Kidney (tissue), 14 donors: ENCODE results near the gene UBAP1L. TPM values are rescaled to one million over a fixed set of nuclear protein-coding genes. Genes with fewer than 3 reads are reported as not detected.

Source experiments
- DNase-seq, 5 donors: peaks; one replicate each; pipeline ENCODE4 v3.0.0-alpha.2; 2013 to 2020
- FAIRE-seq: peaks from 2 replicates; lab custom pipeline; 2012; peaks lifted over from hg19 to GRCh38; lab: Jason Lieb, UNC
- H3K27ac ChIP-seq, 2 donors: one replicate each; pipeline ENCODE4 v1.7.0; 2013; ENCODE audit warnings: low read depth in 2 of 2, low read length in 2 of 2, inconsistent platforms in 1 of 2
- H3K27me3 ChIP-seq: one replicate; pipeline ENCODE4 v1.7.1; 2013; ENCODE audit warnings: low read length, inconsistent platforms; ENCODE audit not compliant: control insufficient read depth, insufficient read depth
- H3K36me3 ChIP-seq, 3 donors: one replicate each; pipeline versions ENCODE4 v1.7.0 to v1.7.1; 2013; ENCODE audit warnings: low read length in 3 of 3, control low read depth in 1 of 3, inconsistent platforms in 1 of 3; ENCODE audit not compliant: insufficient read depth in 3 of 3, control insufficient read depth in 2 of 3
- H3K4me1 ChIP-seq, 3 donors: one replicate each; pipeline versions ENCODE4 v1.7.0 to v1.7.1; 2013; ENCODE audit warnings: low read length in 3 of 3, inconsistent platforms in 1 of 3, low read depth in 1 of 3; ENCODE audit not compliant: control insufficient read depth in 2 of 3, insufficient read depth in 2 of 3
- H3K4me3 ChIP-seq, 3 donors: one replicate each; pipeline versions ENCODE4 v1.7.0 to v1.8.1; 2013; ENCODE audit warnings: low read length in 3 of 3, control low read depth in 1 of 3, inconsistent platforms in 1 of 3
- H3K9ac ChIP-seq, 3 donors: one replicate each; pipeline versions ENCODE4 v1.7.0 to v1.7.1; 2013; ENCODE audit warnings: low read length in 3 of 3, control low read depth in 1 of 3, inconsistent platforms in 1 of 3
- H3K9me3 ChIP-seq, 3 donors: one replicate each; pipeline versions ENCODE4 v1.7.0 to v1.7.1; 2013; ENCODE audit warnings: low read length in 3 of 3, control low read depth in 1 of 3, inconsistent platforms in 1 of 3; ENCODE audit not compliant: control insufficient read depth in 2 of 3, insufficient read depth in 1 of 3
- intact Hi-C: fragments of 100-400 bp; cut with DNase I; formaldehyde crosslinking; loops from one replicate; pipeline ENCODE4 v1.11.1; 2022
- polyA plus RNA-seq: library from polyadenylated mRNA; stranded (reverse); fragments of 350-450 nt; fragmentation: Illumina TruSeq; extraction: RNeasy Lipid Tissue Mini Kit (QIAGEN cat#74804); gene quantifications from one replicate; pipeline ENCODE4 v1.2.3, GENCODE V29; 2014; ENCODE audit warnings: low read depth, low replicate concordance; ENCODE audit not compliant: insufficient read depth
- total RNA-seq: library from RNA; stranded (reverse); fragmentation: NEBNext Ultra II Directional; extraction: Animal tissue kit (Norgen Biotek cat#: 25700); gene quantifications from one replicate; pipeline ENCODE4 v1.2.1, GENCODE V29; 2021
- TF ChIP-seq, protein P1 (sequence below): IDR thresholded peaks from 3 replicates; pipeline ENCODE4 v1.5.1; 2012; ENCODE audit warnings: mild to moderate bottlenecking, moderate library complexity, borderline replicate concordance; ENCODE audit not compliant: insufficient read depth; ENCODE audit errors: extremely low read depth
- donor health status: control.
- donor health status: control.
- donor health status: control.
- donor health status: control.
- donor health status: control.
- donor health status: DM: yes; HTN: yes; CAD: no.
- donor health status: Normal renal cell carcinoma (clear cell type).

UBAP1L gene
- total and polyA plus RNA-seq, 2 donors from 2014 or later: 2.1 to 5.4 TPM

DNA sequence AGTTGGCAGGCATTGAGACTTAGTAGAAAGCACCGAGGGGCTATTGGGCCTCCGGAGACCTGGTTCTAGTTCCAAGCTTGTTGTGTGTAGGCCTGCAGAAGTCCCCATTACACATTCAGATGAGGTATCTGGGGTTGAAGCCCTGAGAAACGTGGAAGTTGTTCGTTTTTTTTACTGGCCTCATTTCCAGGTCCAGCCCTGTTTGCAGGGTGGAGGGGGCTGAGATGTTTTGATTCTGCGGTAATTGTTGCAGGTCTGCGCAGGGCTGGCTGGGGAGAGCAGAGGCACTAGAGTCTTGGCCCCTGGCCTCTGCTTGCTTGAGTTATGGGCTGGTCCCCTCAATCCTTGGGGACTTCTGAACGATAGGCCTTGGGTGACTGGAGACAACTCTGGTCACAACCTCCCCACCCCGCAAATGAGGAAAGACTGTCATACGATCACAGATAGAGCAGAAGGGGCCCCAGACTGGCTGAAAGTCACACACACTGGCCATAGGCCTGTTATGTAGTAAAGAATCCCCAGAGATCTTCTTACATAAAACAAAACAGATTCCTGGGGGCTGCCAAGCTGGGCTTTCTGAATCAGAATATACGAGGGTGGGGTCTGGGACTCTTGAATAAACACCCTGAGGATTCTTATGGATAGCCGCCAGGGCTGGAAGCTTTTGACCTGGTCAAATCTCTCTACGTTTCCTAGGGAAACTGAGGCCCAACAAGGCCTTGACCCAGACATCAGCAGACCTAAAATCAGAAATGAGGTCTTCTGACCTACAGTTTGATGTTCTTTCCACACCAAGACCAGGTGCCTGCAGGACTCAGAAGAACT, 22.8 kb downstream of the UBAP1L start:
- H3K4me3 ChIP-seq: no peak overlapping the region
- no peak overlapping the region for H3K27ac ChIP-seq
- DNase-seq (peak in 1 of 5 donors; percentile 31), FAIRE-seq (no peak)
- intact Hi-C loops: no loop called here
- no peaks in the 10 kb centered on the region for H3K36me3 ChIP-seq
- H3K27me3 ChIP-seq: no peaks in the 10 kb centered on the region
- H3K9me3 ChIP-seq: no peaks in the 10 kb centered on the region
- H3K4me1 ChIP-seq: peaks cover 0 to 28% (median 18%) of the 10 kb centered on the region in 3 donors
- TF ChIP-seq, protein P1, sequence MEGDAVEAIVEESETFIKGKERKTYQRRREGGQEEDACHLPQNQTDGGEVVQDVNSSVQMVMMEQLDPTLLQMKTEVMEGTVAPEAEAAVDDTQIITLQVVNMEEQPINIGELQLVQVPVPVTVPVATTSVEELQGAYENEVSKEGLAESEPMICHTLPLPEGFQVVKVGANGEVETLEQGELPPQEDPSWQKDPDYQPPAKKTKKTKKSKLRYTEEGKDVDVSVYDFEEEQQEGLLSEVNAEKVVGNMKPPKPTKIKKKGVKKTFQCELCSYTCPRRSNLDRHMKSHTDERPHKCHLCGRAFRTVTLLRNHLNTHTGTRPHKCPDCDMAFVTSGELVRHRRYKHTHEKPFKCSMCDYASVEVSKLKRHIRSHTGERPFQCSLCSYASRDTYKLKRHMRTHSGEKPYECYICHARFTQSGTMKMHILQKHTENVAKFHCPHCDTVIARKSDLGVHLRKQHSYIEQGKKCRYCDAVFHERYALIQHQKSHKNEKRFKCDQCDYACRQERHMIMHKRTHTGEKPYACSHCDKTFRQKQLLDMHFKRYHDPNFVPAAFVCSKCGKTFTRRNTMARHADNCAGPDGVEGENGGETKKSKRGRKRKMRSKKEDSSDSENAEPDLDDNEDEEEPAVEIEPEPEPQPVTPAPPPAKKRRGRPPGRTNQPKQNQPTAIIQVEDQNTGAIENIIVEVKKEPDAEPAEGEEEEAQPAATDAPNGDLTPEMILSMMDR: no peak
- no peak overlapping the region for H3K9ac ChIP-seq

DNA sequence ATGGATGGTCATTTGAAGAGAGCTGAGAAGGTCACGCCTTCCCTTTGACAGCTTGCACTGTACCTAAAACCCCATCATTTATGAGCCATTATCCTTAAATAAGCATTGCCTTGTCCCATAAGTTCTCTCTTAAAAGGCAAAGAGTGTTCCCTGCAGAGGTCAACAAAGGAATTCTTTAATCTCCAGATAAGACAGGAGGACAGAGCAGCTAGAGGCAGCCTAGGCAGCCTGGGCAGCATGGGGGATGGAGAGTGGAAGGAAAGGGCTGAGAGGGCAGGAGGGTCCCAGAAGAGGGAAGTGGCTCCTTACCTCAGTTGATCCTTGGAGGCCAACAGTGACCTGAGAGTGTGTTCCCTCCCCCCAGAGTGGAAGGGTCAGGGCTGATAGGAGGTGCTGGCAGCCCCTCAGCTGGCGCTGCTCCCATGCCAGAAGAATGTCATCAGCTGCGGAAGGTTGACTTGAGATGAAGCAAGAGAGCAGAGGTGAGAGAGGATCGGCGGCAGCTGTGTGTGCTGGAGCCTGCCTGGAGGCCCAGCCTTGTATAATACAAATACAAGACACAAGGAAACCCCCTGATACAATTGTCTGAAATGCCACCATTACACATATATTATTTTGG, 25.7 kb downstream of the UBAP1L start:
- Histone ChIP-seq H3K9ac (no peak overlapping the region), H3K4me1 (peaks cover 0 to 22% (median 21%) of the 10 kb centered on the region in 3 donors)
- intact Hi-C loops: no loop called here

DNA sequence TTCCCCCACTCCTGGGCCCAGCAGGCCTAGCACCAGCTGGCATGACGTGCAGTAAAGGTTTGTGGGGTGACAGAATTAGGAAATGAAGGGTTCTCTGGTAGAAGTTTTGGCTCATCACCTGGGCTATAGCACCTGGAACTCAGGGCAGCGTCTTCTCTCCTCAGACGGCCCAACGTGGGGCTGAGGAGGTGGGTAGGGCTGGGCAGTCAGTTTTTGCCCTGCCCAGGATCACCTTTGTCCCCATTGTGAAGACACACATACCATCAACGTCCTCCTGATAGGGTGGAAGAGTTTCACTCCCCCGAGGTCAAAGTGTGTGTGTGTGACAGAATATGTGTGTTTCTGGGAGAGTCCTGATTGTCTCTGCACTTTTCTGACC, 26.4 kb downstream of the UBAP1L start:
- Histone ChIP-seq H3K4me3 (no peak overlapping the region), H3K9me3 (no peaks in the 10 kb centered on the region), H3K27ac (peak overlapping the region; percentile 82 to 86), H3K27me3 (no peaks in the 10 kb centered on the region), H3K4me1 (peaks cover 0 to 22% (median 21%) of the 10 kb centered on the region in 3 donors), H3K36me3 (no peaks in the 10 kb centered on the region), H3K9ac (peak overlapping the region in 1 of 3 donors; percentile 36)
- DNase-seq (no peak), FAIRE-seq (no peak)
- TF ChIP-seq, protein P1: no peak
- intact Hi-C loops: no loop called here

More for the DNA sequence above, 25.7 kb downstream of the UBAP1L start:
- Histone ChIP-seq H3K27me3 (no peaks in the 10 kb centered on the region), H3K36me3 (no peaks in the 10 kb centered on the region), H3K9me3 (no peaks in the 10 kb centered on the region), H3K27ac (peak overlapping the region; percentile 1 to 51), H3K4me3 (no peak overlapping the region)
- FAIRE-seq: no peak
- DNase-seq: peak in 1 of 5 donors; percentile 80
- TF ChIP-seq, protein P1: no peak
